ENCODE measurements around the gene MIDN. TPM values are rescaled to one million over a fixed set of nuclear protein-coding genes. Genes with fewer than 3 reads are reported as not detected.

MIDN gene
- total and polyA plus RNA-seq, 4 donors = 39.7 to 185 (median 58.7) TPM

- H3K9me3 ChIP-seq (ENCODE audit: control insufficient read depth in 4 of 4, insufficient read depth in 3 of 4, low read length in 3 of 4) = peaks cover 0 to 1% (median 0%) of the 10 kb centered on the region in 4 donors
- DNase-seq = no peak
- WGBS, 2 donors = 58 to 76% methylated on average over 25 to 29 of the region's 29 CpGs
- H3K4me1 ChIP-seq (ENCODE audit: control insufficient read depth in 5 of 5, insufficient read depth in 5 of 5, low read length in 5 of 5) = peaks cover 0 to 15% (median 0%) of the 10 kb centered on the region in 5 donors
- no peak for ATAC-seq (ENCODE audit: insufficient read depth, low FRiP score)
- H3K27ac ChIP-seq (ENCODE audit: low read depth in 1 of 2, low read length in 1 of 2) = no peak overlapping the region
- H3K9ac ChIP-seq (ENCODE audit: insufficient read depth in 1 of 2, low read length in 2 of 2) = no peak overlapping the region
- no peak overlapping the region for H3K4me3 ChIP-seq
- peaks cover 0 to 17% (median 4%) of the 10 kb centered on the region in 3 donors for H3K27me3 ChIP-seq (ENCODE audit: control insufficient read depth in 3 of 3, insufficient read depth in 3 of 3, low read length in 2 of 3)
- H3K36me3 ChIP-seq (ENCODE audit: control insufficient read depth in 4 of 4, insufficient read depth in 4 of 4, low read length in 4 of 4) = peaks cover 0 to 11% (median 2%) of the 10 kb centered on the region in 4 donors
- no peak for TF ChIP-seq CTCF (IDR thresholded peaks at IDR 0.05; ENCODE audit: control extremely low read depth, extremely low read depth)
Observed at GRCh38 chr19:1283207-1283916, 35.0 kb downstream of the MIDN start.

- Histone ChIP-seq H3K27ac (ENCODE audit: low read depth in 1 of 2, low read length in 1 of 2) (no peak overlapping the region), H3K36me3 (ENCODE audit: control insufficient read depth in 4 of 4, insufficient read depth in 4 of 4, low read length in 4 of 4) (peaks cover 0 to 6% (median 1%) of the 10 kb centered on the region in 4 donors), H3K4me1 (ENCODE audit: control insufficient read depth in 5 of 5, insufficient read depth in 5 of 5, low read length in 5 of 5) (peaks cover 0 to 15% (median 0%) of the 10 kb centered on the region in 5 donors), H3K4me3 (no peak overlapping the region), H3K27me3 (ENCODE audit: control insufficient read depth in 3 of 3, insufficient read depth in 3 of 3, low read length in 2 of 3) (peaks cover 0 to 20% (median 4%) of the 10 kb centered on the region in 3 donors), H3K9me3 (ENCODE audit: control insufficient read depth in 4 of 4, insufficient read depth in 3 of 4, low read length in 3 of 4) (peaks cover 0 to 1% (median 0%) of the 10 kb centered on the region in 4 donors), H3K9ac (ENCODE audit: insufficient read depth in 1 of 2, low read length in 2 of 2) (no peak overlapping the region)
- ATAC-seq (ENCODE audit: insufficient read depth, low FRiP score) (no peak), DNase-seq (no peak)
- TF ChIP-seq CTCF (IDR thresholded peaks at IDR 0.05; ENCODE audit: control extremely low read depth, extremely low read depth) = no peak
- WGBS, 2 donors = 78 to 89% methylated on average over 11 to 12 of the region's 12 CpGs
Observed at GRCh38 chr19:1283917-1284292, 35.5 kb downstream of the MIDN start.

- H3K4me1 ChIP-seq (ENCODE audit: control insufficient read depth in 5 of 5, insufficient read depth in 5 of 5, low read length in 5 of 5) = peaks cover 0 to 15% (median 0%) of the 10 kb centered on the region in 5 donors
- no peak for TF ChIP-seq CTCF (IDR thresholded peaks at IDR 0.05; ENCODE audit: control extremely low read depth, extremely low read depth)
- H3K27me3 ChIP-seq (ENCODE audit: control insufficient read depth in 3 of 3, insufficient read depth in 3 of 3, low read length in 2 of 3) = peaks cover 0 to 23% (median 4%) of the 10 kb centered on the region in 3 donors
- H3K9ac ChIP-seq (ENCODE audit: insufficient read depth in 1 of 2, low read length in 2 of 2) = no peak overlapping the region
- H3K27ac ChIP-seq (ENCODE audit: low read depth in 1 of 2, low read length in 1 of 2) = no peak overlapping the region
- DNase-seq (no peak), ATAC-seq (ENCODE audit: insufficient read depth, low FRiP score) (no peak)
- no peak overlapping the region for H3K4me3 ChIP-seq
- 66 to 77% methylated on average over 20 of the region's 20 CpGs for WGBS, 2 donors
- peaks cover 0 to under 1% (median 0%) of the 10 kb centered on the region in 4 donors for H3K36me3 ChIP-seq (ENCODE audit: control insufficient read depth in 4 of 4, insufficient read depth in 4 of 4, low read length in 4 of 4)
- H3K9me3 ChIP-seq (ENCODE audit: control insufficient read depth in 4 of 4, insufficient read depth in 3 of 4, low read length in 3 of 4) = peaks cover 0 to 1% (median 0%) of the 10 kb centered on the region in 4 donors
Observed at GRCh38 chr19:1284293-1284978, 36.1 kb downstream of the MIDN start.
